DMS153 (cell line): Measurements from ENCODE around the gene NDUFA7.
"Not testable (repeated sequence)": the region's sequence is repeated elsewhere in the genome, so short reads cannot be mapped to it uniquely, and the experiment has no call there.

ENCODE experiments used
- DNase-seq: peaks from one replicate; lab custom pipeline; 2025; lab: John Stamatoyannopoulos, UW

NDUFA7 gene

GRCh38 chr19:8319807-8320520, 1.2 kb downstream of the NDUFA7 start:
- no peak for DNase-seq

GRCh38 chr19:8318835-8319234, 2.3 kb downstream of the NDUFA7 start:
- DNase-seq: not testable (repeated sequence)

GRCh38 chr19:8316351-8317125, 4.6 kb downstream of the NDUFA7 start:
- no peak for DNase-seq

GRCh38 chr19:8314981-8315640, 6.1 kb downstream of the NDUFA7 start:
- not testable (repeated sequence) for DNase-seq

- no peak for DNase-seq
These were observed 9.5 kb downstream of the NDUFA7 start for GRCh38 chr19:8311461-8312260.

GRCh38 chr19:8310342-8311055, 10.7 kb downstream of the NDUFA7 start:
- no peak for DNase-seq

- no peak for DNase-seq
These were observed 12.3 kb downstream of the NDUFA7 start for GRCh38 chr19:8308891-8309291.

- DNase-seq: peak; percentile 81
These were observed 13.0 kb downstream of the NDUFA7 start, which contains the start of gene CD320 for GRCh38 chr19:8307965-8308866. Gene CD320 (minus strand): TSS chr19:8308358. CDS start chr19:8308290, 68 bp downstream.

GRCh38 chr19:8307400-8307964, 13.7 kb downstream of the NDUFA7 start:
- DNase-seq: no peak

- DNase-seq: no peak
These were observed 14.7 kb downstream of the NDUFA7 start for GRCh38 chr19:8306235-8307054.

GRCh38 chr19:8305798-8306197, 15.4 kb downstream of the NDUFA7 start:
- no peak for DNase-seq

GRCh38 chr19:8304841-8305621, 16.1 kb downstream of the NDUFA7 start:
- DNase-seq: no peak

- no peak for DNase-seq
These were observed 18.4 kb downstream of the NDUFA7 start for GRCh38 chr19:8302734-8303133.

- DNase-seq: no peak
These were observed 18.9 kb downstream of the NDUFA7 start for GRCh38 chr19:8302357-8302691.

- not testable (repeated sequence) for DNase-seq
These were observed 29.8 kb downstream of the NDUFA7 start for GRCh38 chr19:8291337-8291736.

GRCh38 chr19:8276508-8276907, 44.7 kb downstream of the NDUFA7 start:
- DNase-seq: not testable (repeated sequence)

GRCh38 chr19:8269724-8270123, 51.5 kb downstream of the NDUFA7 start:
- DNase-seq: no peak

GRCh38 chr19:8265872-8266271, 55.3 kb downstream of the NDUFA7 start:
- DNase-seq: no peak
